ENCODE measurements around the gene HLCS. TPM values are rescaled to one million over a fixed set of nuclear protein-coding genes. Genes with fewer than 3 reads are reported as not detected.

The HLCS gene
- total and polyA plus RNA-seq, 2 of the 8 experiments (the other 6 are each of a cell fraction or from before 2014, with no cell fraction given), result 4.7 to 12.2 TPM

GRCh38 chr21:36893581-36893980 lies 72.9 kb downstream of the HLCS start:
- Histone ChIP-seq H2AK5ac (ENCODE audit: low read depth, low read length) (no peak overlapping the region), H3K79me1 (ENCODE audit: low read depth, low read length) (no peaks in the 10 kb centered on the region), H3K56ac (replicated peaks; ENCODE audit: insufficient read length, low read depth, low read length) (no peak overlapping the region), H3K27me3 (replicated peaks in 1 of 4; ENCODE audit: control insufficient read depth in 3 of 4, extremely low read depth in 1 of 4, insufficient read depth in 3 of 4, low read length in 3 of 4) (no peaks in the 10 kb centered on the region), H4K20me1 (replicated peaks in 1 of 2; ENCODE audit: control insufficient read depth in 1 of 2, insufficient read depth in 2 of 2, low read length in 2 of 2) (no peaks in the 10 kb centered on the region), H3K4ac (replicated peaks; ENCODE audit: insufficient read length, low read depth, low read length) (no peak overlapping the region), H3K27ac (ENCODE audit: low read depth, low read length) (no peak overlapping the region), H2BK15ac (ENCODE audit: low read length) (no peak overlapping the region), H3K18ac (ENCODE audit: extremely low read depth, low read length) (no peak overlapping the region), H4K8ac (ENCODE audit: extremely low read depth, insufficient read depth, low read length) (no peak overlapping the region), H3K79me2 (ENCODE audit: control insufficient read depth in 1 of 2, insufficient read depth in 2 of 2, low read length in 2 of 2) (no peaks in the 10 kb centered on the region), H3K4me3 (ENCODE audit: extremely low read depth in 1 of 4, insufficient read depth in 2 of 4, low read depth in 3 of 4, low read length in 4 of 4) (no peak overlapping the region), H2BK120ac (replicated peaks; ENCODE audit: low read depth, low read length) (no peak overlapping the region), H3K4me1 (replicated peaks in 1 of 4; ENCODE audit: control insufficient read depth in 3 of 4, insufficient read depth in 4 of 4, low read length in 3 of 4) (peaks cover 0 to 5% (median 3%) of the 10 kb centered on the region in 4 experiments; a peak in 4 of 7 replicates), H3K36me3 (ENCODE audit: control insufficient read depth in 2 of 4, insufficient read depth in 4 of 4, low read length in 3 of 4) (no peaks in the 10 kb centered on the region), H2BK20ac (ENCODE audit: low read length) (no peak overlapping the region), H3K14ac (ENCODE audit: insufficient read length) (no peak overlapping the region), H2AFZ (ENCODE audit: low read length) (no peak overlapping the region), H3K23ac (ENCODE audit: insufficient read length) (no peak overlapping the region), H2BK5ac (ENCODE audit: low read depth, low read length) (no peak overlapping the region), H4K5ac (ENCODE audit: insufficient read length, low read depth, low read length) (no peak overlapping the region), H4K91ac (replicated peaks; ENCODE audit: insufficient read length, low read length) (no peak overlapping the region), H3K9me3 (ENCODE audit: insufficient read depth in 2 of 2, low read depth in 1 of 2, low read length in 1 of 2) (no peaks in the 10 kb centered on the region), H3K4me2 (ENCODE audit: insufficient read depth in 1 of 2, low read depth in 2 of 2, low read length in 2 of 2) (no peak overlapping the region), H3K23me2 (ENCODE audit: low read depth, low read length) (no peaks in the 10 kb centered on the region), H2BK12ac (ENCODE audit: low read depth, low read length) (no peak overlapping the region), H3K9ac (replicated peaks in 1 of 4; ENCODE audit: extremely low read depth in 1 of 4, low read depth in 3 of 4, low read length in 3 of 4) (no peak overlapping the region)
- DNase-seq (ENCODE audit: low read depth in 1 of 2, low spot score in 2 of 2) (no peak), FAIRE-seq (no peak)
- CTCF ChIA-PET (ENCODE audit: partially characterized antibody), result interaction anchor here (1.6 kb wide), 1 partner anchor 263 kb away, joined by 3 read pairs; no protein-coding TSS in a partner anchor
- 87% methylated on average over 11 of the region's 11 CpGs; no CpG with 5 or more reads in 1 of the 2 experiments for WGBS, 2 experiments (ENCODE audit: extremely low coverage in 1 of 2, insufficient coverage in 1 of 2, insufficient read length in 1 of 2, insufficient replicate concordance in 2 of 2, low coverage in 1 of 2, low lambda C conversion rate in 2 of 2, missing lambda C conversion rate in 1 of 2)
- POLR2A ChIA-PET (ENCODE audit: partially characterized antibody), result no interaction called here
- no peak for TF ChIP-seq EZH2 (IDR thresholded peaks at IDR 0.05; ENCODE audit: low read depth, low read length, severe bottlenecking)
- no peak for TF ChIP-seq POLR2A (IDR thresholded peaks at IDR 0.05; ENCODE audit: control extremely low read depth in 1 of 2, low read depth in 2 of 2, low read length in 2 of 2)
- no peak for TF ChIP-seq RAD21 (IDR thresholded peaks at IDR 0.05 in 1 of 2, conservative IDR thresholded peaks at IDR 0.05 in 1 of 2; ENCODE audit: low read depth in 2 of 2, low read length in 2 of 2)
- no peak for TF ChIP-seq GTF2F1 (IDR thresholded peaks at IDR 0.05; ENCODE audit: borderline replicate concordance, low read depth, low read length)
- TF ChIP-seq SIN3A (conservative IDR thresholded peaks at IDR 0.05 in 1 of 2, IDR thresholded peaks at IDR 0.05 in 1 of 2; ENCODE audit: low read depth in 1 of 2, low read length in 2 of 2), result no peak
- TF ChIP-seq CREB1 (IDR thresholded peaks at IDR 0.05), result no peak
- TF ChIP-seq SAP30 (IDR thresholded peaks at IDR 0.05; ENCODE audit: insufficient read depth, insufficient replicate concordance, low read length), result no peak
- no peak for TF ChIP-seq POU5F1 (IDR thresholded peaks at IDR 0.05; ENCODE audit: low read depth, low read length)
- TF ChIP-seq CHD2 (IDR thresholded peaks at IDR 0.05; ENCODE audit: low read length), result no peak
- no peak for TF ChIP-seq GABPA (IDR thresholded peaks at IDR 0.05; ENCODE audit: borderline replicate concordance, insufficient read depth, low read length)
- TF ChIP-seq ZNF274 (IDR thresholded peaks at IDR 0.05; ENCODE audit: borderline replicate concordance, extremely low read depth, low read length), result no peak
- no peak for TF ChIP-seq BACH1 (IDR thresholded peaks at IDR 0.05; ENCODE audit: low read length)
- no peak for TF ChIP-seq CBX5 (IDR thresholded peaks at IDR 0.05; ENCODE audit: low read depth, low read length)
- TF ChIP-seq POLR2AphosphoS5 (IDR thresholded peaks at IDR 0.05; ENCODE audit: low read depth, low read length), result no peak
- no peak for TF ChIP-seq FOSL1 (IDR thresholded peaks at IDR 0.05; ENCODE audit: insufficient read depth, low read depth, low read length)

Measured in H1 (cell line).